Heart left ventricle (tissue), 16 donors: ENCODE data around the gene POFUT2. TPM values are rescaled to one million over a fixed set of nuclear protein-coding genes. Genes with fewer than 3 reads are reported as not detected.

Experiments
- ATAC-seq, 4 donors: fragments of 200-7000 bp; cut with Tn5 transposase; one replicate each; pipeline ENCODE4 v1.9.1; 2020 to 2022; ENCODE audit warnings: moderate library complexity in 4 of 4, mild to moderate bottlenecking in 3 of 4, moderate number of reproducible peaks in 1 of 4
- DNase-seq, 5 donors: peaks; one replicate each; pipeline ENCODE4 v3.0.0-alpha.2; 2020
- H3K27ac ChIP-seq, 12 donors: fragments of 200-600 bp; sonication (generic) in 4 of 12; one replicate each; pipeline versions ENCODE4 v1.5.0 to v1.8.0; 2016 to 2022; ENCODE audit warnings: mild to moderate bottlenecking in 2 of 12
- H3K27me3 ChIP-seq, 9 donors: fragments of 200-600 bp; sonication (generic) in 2 of 9; one replicate each; pipeline versions ENCODE4 v1.5.1 to v1.8.0; 2016 to 2022; ENCODE audit warnings: mild to moderate bottlenecking in 3 of 9
- H3K36me3 ChIP-seq, 9 donors: fragments of 200-600 bp; sonication (generic) in 2 of 9; one replicate each; pipeline versions ENCODE4 v1.5.0 to v1.8.0; 2018 to 2022; ENCODE audit warnings: mild to moderate bottlenecking in 2 of 9
- H3K4me1 ChIP-seq, 12 donors: fragments of 200-600 bp; sonication (generic) in 4 of 12; one replicate each; pipeline versions ENCODE4 v1.5.0 to v1.8.0; 2016 to 2022; ENCODE audit warnings: mild to moderate bottlenecking in 3 of 12
- H3K4me3 ChIP-seq, 12 donors: fragments of 200-600 bp; sonication (generic) in 4 of 12; one replicate each; pipeline versions ENCODE4 v1.5.0 to v1.8.0; 2017 to 2022; ENCODE audit warnings: mild to moderate bottlenecking in 9 of 12, moderate library complexity in 4 of 12
- H3K9me3 ChIP-seq, 12 donors: fragments of 200-600 bp; sonication (generic) in 4 of 12; one replicate each; pipeline versions ENCODE4 v1.5.0 to v1.8.0; 2016 to 2022; ENCODE audit warnings: mild to moderate bottlenecking in 1 of 12
- POLR2A ChIP-seq, 2 donors: fragments of 450-650 bp; IDR thresholded peaks; one replicate each; pipeline ENCODE4 v1.6.1; 2017; ENCODE audit warnings: antibody characterized with exemption in 2 of 2, mild to moderate bottlenecking in 2 of 2, moderate library complexity in 2 of 2
- whole genome bisulfite sequencing, 4 donors: extraction: QIAGEN DNeasy Blood & Tissue Kit in 2 of 4; methylation state at CpG; one replicate each; pipeline versions ENCODE4 v1.1.5 to v1.1.7; 2013 to 2018; 5-methylcytosine and 5-hydroxymethylcytosine counted together
- intact Hi-C, 10 donors: fragments of 100-400 bp; cut with DNase I; formaldehyde crosslinking; loops; one replicate each; pipeline versions ENCODE4 v1.11.1 to v1.14.2; 2022
- polyA plus RNA-seq, 2 donors: library from polyadenylated mRNA; stranded (reverse); fragments of 200-250 nt; gene quantifications; one replicate each; pipeline ENCODE4 v1.2.3, GENCODE V29; 2013
- total RNA-seq, 9 donors: library from RNA; depleted of rRNA in 2 of 9; stranded (reverse); fragments of >200 nt in 2 of 9; fragmentation: NEBNext Ultra II Directional in 3 of 9; extraction: Animal tissue kit (Norgen Biotek cat#: 25700) in 3 of 9; gene quantifications; one replicate each; pipeline versions ENCODE4 v1.1.0 to v1.2.4, GENCODE V29; 2016 to 2023
- TF ChIP-seq, protein P1 (sequence below), 12 donors: fragments of 200-600 bp; sonication (generic) in 4 of 12; IDR thresholded peaks; one replicate each; pipeline versions ENCODE4 v1.5.0 to v1.8.0; 2018 to 2022; ENCODE audit warnings: antibody characterized with exemption in 12 of 12, mild to moderate bottlenecking in 5 of 12
- donor health status: ischemic (EF 13 %, LVEDD 7.1; RV severe dilation, severe dysfunction).
- donor health status: healthy with polysubstance abuse.
- donor health status: DM: no; HTN: yes; CAD: no.
- donor health status: DM: no; HTN: no; CAD: no.
- donor health status: ischemic (EF 25% LVEDD 6.9; RV normal size, moderate dysfunction).
- donor health status: ischemic (EF 25% LVEDD 5.7; RV mildly dilated, moderate dysfunction).
- donor health status: healthy.
- donor health status: DM: yes; HTN: yes; CAD: no.
- donor health status: ischemic (EF 35%, LVEDD 5.7; RV mildly dilated, moderate dysfunction).
- donor health status: nonischemic (EF 11% LVEDD 7.7; RV severe dilation, severe dysfunction).
- donor health status: DM: yes; HTN: yes; CAD: no.
- donor health status: PGD.
- donor health status: ischemic (EF 29% LVEDD 5.4; RV normal size, mild dysfunction).
- donor health status: nonischemic (EF 23%, LVEDD 6.1; RV moderate dilation, normal function).

POFUT2 gene
- total and polyA plus RNA-seq, 11 donors = 10.8 to 25.8 (median 18.5) TPM

DNA sequence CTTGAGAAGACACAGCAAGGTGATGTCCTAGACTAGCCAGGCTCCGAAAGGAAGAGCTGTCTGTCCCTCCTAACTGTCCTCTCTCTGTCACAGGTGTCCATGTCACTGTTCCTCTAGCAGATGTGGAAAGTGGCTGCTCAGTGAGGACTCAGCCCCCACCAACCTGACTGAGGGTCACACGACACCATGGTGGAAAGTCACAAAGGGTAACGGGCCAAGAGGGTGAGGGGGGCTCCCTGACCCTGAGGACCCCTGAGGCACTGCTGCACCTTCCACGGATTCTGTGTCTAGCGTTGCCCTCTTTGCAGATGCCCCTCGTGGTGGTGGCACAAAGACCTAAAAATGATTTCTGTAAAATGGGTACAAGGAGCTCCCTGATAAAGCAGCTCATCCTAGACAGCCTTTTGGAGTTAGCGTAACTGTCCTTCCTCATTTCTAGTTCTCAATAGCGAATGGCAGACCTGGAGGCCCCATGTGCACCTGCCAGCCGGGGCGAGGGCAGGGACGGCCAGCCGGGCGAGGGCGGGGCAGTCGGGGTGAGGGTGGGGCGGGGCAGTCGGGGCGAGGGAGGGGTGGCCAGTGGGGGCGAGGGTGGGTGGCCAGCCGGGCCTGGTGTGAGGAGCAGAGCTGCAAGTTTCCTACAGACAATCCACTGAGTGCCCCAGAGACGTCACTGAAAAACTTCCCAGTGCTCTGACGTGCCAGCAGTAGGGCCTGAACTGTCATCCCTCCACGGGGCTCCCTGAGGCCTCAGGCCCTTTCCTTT lies 23.4 kb downstream of the POFUT2 start:
- ATAC-seq = no peak
- Histone ChIP-seq H3K4me1 (peaks cover 0 to 4% (median 0%) of the 10 kb centered on the region in 12 donors), H3K27ac (no peak overlapping the region), H3K27me3 (no peaks in the 10 kb centered on the region), H3K4me3 (no peak overlapping the region), H3K9me3 (no peaks in the 10 kb centered on the region), H3K36me3 (peaks cover 0 to 61% (median 48%) of the 10 kb centered on the region in 9 donors)
- TF ChIP-seq POLR2A (IDR thresholded peaks at IDR 0.05) = no peak
- TF ChIP-seq, protein P1, sequence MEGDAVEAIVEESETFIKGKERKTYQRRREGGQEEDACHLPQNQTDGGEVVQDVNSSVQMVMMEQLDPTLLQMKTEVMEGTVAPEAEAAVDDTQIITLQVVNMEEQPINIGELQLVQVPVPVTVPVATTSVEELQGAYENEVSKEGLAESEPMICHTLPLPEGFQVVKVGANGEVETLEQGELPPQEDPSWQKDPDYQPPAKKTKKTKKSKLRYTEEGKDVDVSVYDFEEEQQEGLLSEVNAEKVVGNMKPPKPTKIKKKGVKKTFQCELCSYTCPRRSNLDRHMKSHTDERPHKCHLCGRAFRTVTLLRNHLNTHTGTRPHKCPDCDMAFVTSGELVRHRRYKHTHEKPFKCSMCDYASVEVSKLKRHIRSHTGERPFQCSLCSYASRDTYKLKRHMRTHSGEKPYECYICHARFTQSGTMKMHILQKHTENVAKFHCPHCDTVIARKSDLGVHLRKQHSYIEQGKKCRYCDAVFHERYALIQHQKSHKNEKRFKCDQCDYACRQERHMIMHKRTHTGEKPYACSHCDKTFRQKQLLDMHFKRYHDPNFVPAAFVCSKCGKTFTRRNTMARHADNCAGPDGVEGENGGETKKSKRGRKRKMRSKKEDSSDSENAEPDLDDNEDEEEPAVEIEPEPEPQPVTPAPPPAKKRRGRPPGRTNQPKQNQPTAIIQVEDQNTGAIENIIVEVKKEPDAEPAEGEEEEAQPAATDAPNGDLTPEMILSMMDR (IDR thresholded peaks at IDR 0.05) = no peak
- WGBS, 4 donors = 91 to 95% (median 93%) methylated on average over 11 to 23 of the region's 23 CpGs
- intact Hi-C loops = no loop called here
- DNase-seq = peak in 1 of 5 donors; percentile 2

DNA sequence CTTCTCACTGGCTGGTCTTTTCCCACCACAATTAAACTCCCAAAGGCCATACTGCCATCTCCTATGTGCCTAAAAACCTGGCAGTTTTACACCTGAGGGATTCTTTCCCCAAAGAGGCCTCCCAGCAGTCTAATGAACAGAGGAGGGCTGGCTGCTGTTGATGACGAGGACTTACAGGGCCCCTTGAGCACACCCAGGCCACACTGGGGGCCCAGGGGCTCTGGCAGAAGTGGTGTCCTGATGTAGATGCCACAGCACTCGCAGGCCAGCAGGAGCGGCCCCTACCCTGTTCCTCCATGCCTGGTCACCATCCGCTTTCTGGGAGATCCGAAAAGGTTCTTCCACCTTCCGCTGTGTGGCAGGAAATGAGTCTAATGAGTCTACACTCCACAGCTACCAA lies 24.2 kb downstream of the POFUT2 start:
- WGBS, 4 donors = 87 to 94% (median 91%) methylated on average over 6 of the region's 6 CpGs
- H3K4me3 ChIP-seq = no peak overlapping the region
- ATAC-seq (no peak), DNase-seq (peak in 1 of 5 donors; percentile 8)
- peaks cover 0 to 61% (median 48%) of the 10 kb centered on the region in 9 donors for H3K36me3 ChIP-seq
- peaks cover 0 to 4% (median 0%) of the 10 kb centered on the region in 12 donors for H3K4me1 ChIP-seq
- H3K9me3 ChIP-seq = no peaks in the 10 kb centered on the region
- TF ChIP-seq, protein P1 (IDR thresholded peaks at IDR 0.05) = no peak
- TF ChIP-seq POLR2A (IDR thresholded peaks at IDR 0.05) = no peak
- intact Hi-C loops = no loop called here
- H3K27me3 ChIP-seq = no peaks in the 10 kb centered on the region
- no peak overlapping the region for H3K27ac ChIP-seq

DNA sequence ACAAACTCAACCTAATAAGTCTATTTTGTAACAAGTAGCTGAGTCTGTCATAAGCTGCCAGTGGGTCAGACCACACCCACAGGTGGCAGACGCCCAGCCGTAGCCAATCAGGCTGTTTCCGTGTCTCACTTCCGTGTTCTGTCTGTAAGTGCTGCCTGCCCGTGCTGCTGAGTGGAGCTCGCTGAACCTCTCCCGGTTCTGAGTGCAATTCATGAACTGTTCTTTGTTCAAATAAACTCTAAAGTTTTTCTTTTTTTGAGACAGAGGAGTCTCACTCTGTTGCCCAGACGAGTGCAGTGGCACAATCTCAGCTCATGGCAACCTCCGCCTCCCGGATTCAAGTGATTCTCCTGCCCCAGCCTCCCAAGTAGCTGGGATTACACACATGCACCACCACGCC lies 25.1 kb downstream of the POFUT2 start:
- Histone ChIP-seq H3K4me1 (peaks cover 0 to 4% (median 0%) of the 10 kb centered on the region in 12 donors), H3K27me3 (peaks cover 0 to 5% (median 0%) of the 10 kb centered on the region in 9 donors), H3K36me3 (peaks cover 0 to 58% (median 45%) of the 10 kb centered on the region in 9 donors), H3K9me3 (no peaks in the 10 kb centered on the region), H3K4me3 (no peak overlapping the region), H3K27ac (no peak overlapping the region)
- intact Hi-C loops = no loop called here
- no peak for DNase-seq
- WGBS, 4 donors = 92 to 95% (median 93%) methylated on average over 11 of the region's 11 CpGs
- no peak for ATAC-seq
- TF ChIP-seq POLR2A (IDR thresholded peaks at IDR 0.05) = no peak
- TF ChIP-seq, protein P1 (IDR thresholded peaks at IDR 0.05) = no peak

DNA sequence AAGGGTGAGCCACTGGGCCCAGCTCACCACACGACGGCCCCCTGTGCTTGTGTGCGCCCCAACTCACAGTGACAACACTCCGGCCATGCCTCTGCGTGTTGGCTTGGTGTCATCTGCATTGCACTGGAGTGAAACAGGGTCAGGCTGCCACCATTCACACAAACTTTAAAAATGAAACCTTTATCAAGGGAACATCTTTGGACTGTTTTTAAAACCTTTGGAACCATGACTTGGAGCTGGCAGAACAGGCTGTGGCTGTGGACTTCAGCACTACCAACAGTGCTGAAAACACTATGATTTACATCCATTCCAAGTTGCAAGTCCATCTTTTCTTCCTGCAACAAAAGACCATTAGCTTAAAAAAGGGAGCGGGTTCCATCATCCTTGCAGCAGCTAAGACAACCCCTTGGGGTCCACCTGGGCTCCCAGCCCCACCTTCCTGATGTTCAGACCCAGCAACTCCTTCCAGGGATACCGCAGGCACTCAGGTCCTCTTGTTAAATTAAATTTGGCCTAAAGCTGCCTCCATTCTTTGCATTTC lies 25.6 kb downstream of the POFUT2 start:
- peaks cover 0 to 10% (median 2%) of the 10 kb centered on the region in 9 donors for H3K27me3 ChIP-seq

More for the DNA sequence above, 25.6 kb downstream of the POFUT2 start:
- H3K4me1 ChIP-seq = peaks cover 0 to 8% (median 1%) of the 10 kb centered on the region in 12 donors
- TF ChIP-seq, protein P1 (IDR thresholded peaks at IDR 0.05) = no peak
- no peak for TF ChIP-seq POLR2A (IDR thresholded peaks at IDR 0.05)
- H3K36me3 ChIP-seq = peaks cover 0 to 53% (median 40%) of the 10 kb centered on the region in 9 donors
- intact Hi-C loops = no loop called here
- DNase-seq (no peak), ATAC-seq (no peak)
- WGBS, 4 donors = 93 to 98% (median 96%) methylated on average over 7 of the region's 7 CpGs
- H3K4me3 ChIP-seq = no peak overlapping the region
- no peaks in the 10 kb centered on the region for H3K9me3 ChIP-seq
- no peak overlapping the region for H3K27ac ChIP-seq
